ENCODE data around the gene ACVR1.
"Not testable (repeated sequence)": the region's sequence is repeated elsewhere in the genome, so short reads cannot be mapped to it uniquely, and the experiment has no call there.

The ACVR1 gene

GRCh38 chr2:157849591-157849990 lies 26.5 kb downstream of the ACVR1 start:
- DNase-seq, result no peak

GRCh38 chr2:157848213-157848612 lies 27.9 kb downstream of the ACVR1 start:
- DNase-seq, result no peak

- DNase-seq, result no peak
Observed at GRCh38 chr2:157845081-157845480, 31.0 kb downstream of the ACVR1 start.

- no peak for DNase-seq
Observed at GRCh38 chr2:157843935-157844334, 32.2 kb downstream of the ACVR1 start.

- DNase-seq, result no peak
Observed at GRCh38 chr2:157843081-157843480, 33.0 kb downstream of the ACVR1 start.

GRCh38 chr2:157842106-157842879 lies 33.8 kb downstream of the ACVR1 start:
- no peak for DNase-seq

GRCh38 chr2:157841485-157841884 lies 34.6 kb downstream of the ACVR1 start:
- DNase-seq, result no peak

GRCh38 chr2:157840568-157841156 lies 35.5 kb downstream of the ACVR1 start:
- no peak for DNase-seq

- no peak for DNase-seq
Observed at GRCh38 chr2:157839822-157840221, 36.3 kb downstream of the ACVR1 start.

- no peak for DNase-seq
Observed at GRCh38 chr2:157839162-157839801, 36.8 kb downstream of the ACVR1 start.

GRCh38 chr2:157838442-157839161 lies 37.5 kb downstream of the ACVR1 start:
- DNase-seq, result no peak

- no peak for DNase-seq
Observed at GRCh38 chr2:157837851-157838441, 38.2 kb downstream of the ACVR1 start.

GRCh38 chr2:157836531-157836930 lies 39.6 kb downstream of the ACVR1 start:
- DNase-seq, result no peak

GRCh38 chr2:157835425-157835824 lies 40.7 kb downstream of the ACVR1 start:
- DNase-seq, result no peak

GRCh38 chr2:157835006-157835405 lies 41.1 kb downstream of the ACVR1 start:
- DNase-seq, result no peak

- DNase-seq, result no peak
Observed at GRCh38 chr2:157833721-157834120, 42.4 kb downstream of the ACVR1 start.

GRCh38 chr2:157831573-157832315 lies 44.4 kb downstream of the ACVR1 start:
- no peak for DNase-seq

- DNase-seq, result no peak
Observed at GRCh38 chr2:157830696-157831570, 45.2 kb downstream of the ACVR1 start.

- DNase-seq, result no peak
Observed at GRCh38 chr2:157830266-157830665, 45.9 kb downstream of the ACVR1 start.

GRCh38 chr2:157827377-157827776 lies 48.8 kb downstream of the ACVR1 start:
- DNase-seq, result no peak

- DNase-seq, result not testable (repeated sequence)
Observed at GRCh38 chr2:157826644-157827043, 49.5 kb downstream of the ACVR1 start.

All from activated naive CD4-positive, alpha-beta T cell (primary cell).